HFFc6 (cell line): ENCODE results near the gene ADGRL2. TPM values are rescaled to one million over a fixed set of nuclear protein-coding genes. Genes with fewer than 3 reads are reported as not detected.

Experiments
- DNase-seq: peaks from one replicate; pipeline ENCODE4 v3.0.0-alpha.2; 2018
- H3K27ac Mint-ChIP-seq: 2 replicates; pipeline ENCODE4 v1.8.0; 2020; ENCODE audit warnings: mild to moderate bottlenecking, mixed read lengths
- H3K27me3 Mint-ChIP-seq: 2 replicates; pipeline ENCODE4 v1.8.0; 2021; ENCODE audit warnings: mild to moderate bottlenecking, moderate library complexity, mixed read lengths; ENCODE audit not compliant: insufficient read depth
- H3K36me3 Mint-ChIP-seq: 2 replicates; pipeline ENCODE4 v1.8.0; 2021; ENCODE audit warnings: low read depth, mixed read lengths
- H3K4me1 Mint-ChIP-seq: 2 replicates; pipeline ENCODE4 v1.8.0; 2020; ENCODE audit warnings: low read depth, mixed read lengths
- H3K4me3 Mint-ChIP-seq: 2 replicates; pipeline ENCODE4 v1.8.0; 2020; ENCODE audit warnings: mild to moderate bottlenecking, moderate library complexity, mixed read lengths
- H3K9me3 Mint-ChIP-seq: 2 replicates; pipeline ENCODE4 v1.8.0; 2020; ENCODE audit warnings: mild to moderate bottlenecking, mixed read lengths
- total RNA-seq, 6 experiments: library from RNA; stranded (reverse); fragmentation: NEBNext Ultra II Directional; extraction: Animal tissue kit (Norgen Biotek cat#: 25700); gene quantifications; 2 replicates in 1 of 6; 3 replicates in 5 of 6; pipeline ENCODE4 v1.2.3, GENCODE V29; 2021
- TF ChIP-seq, protein P1 (sequence below): fragments of 200-600 bp; sonication (generic); IDR thresholded peaks from 2 replicates; pipeline ENCODE4 v1.5.0; 2021; ENCODE audit warnings: antibody characterized with exemption, mild to moderate bottlenecking

Gene ADGRL2
- total RNA-seq, 6 experiments from 2014 or later, result 2.1 to 11.1 (median 2.8) TPM

DNA sequence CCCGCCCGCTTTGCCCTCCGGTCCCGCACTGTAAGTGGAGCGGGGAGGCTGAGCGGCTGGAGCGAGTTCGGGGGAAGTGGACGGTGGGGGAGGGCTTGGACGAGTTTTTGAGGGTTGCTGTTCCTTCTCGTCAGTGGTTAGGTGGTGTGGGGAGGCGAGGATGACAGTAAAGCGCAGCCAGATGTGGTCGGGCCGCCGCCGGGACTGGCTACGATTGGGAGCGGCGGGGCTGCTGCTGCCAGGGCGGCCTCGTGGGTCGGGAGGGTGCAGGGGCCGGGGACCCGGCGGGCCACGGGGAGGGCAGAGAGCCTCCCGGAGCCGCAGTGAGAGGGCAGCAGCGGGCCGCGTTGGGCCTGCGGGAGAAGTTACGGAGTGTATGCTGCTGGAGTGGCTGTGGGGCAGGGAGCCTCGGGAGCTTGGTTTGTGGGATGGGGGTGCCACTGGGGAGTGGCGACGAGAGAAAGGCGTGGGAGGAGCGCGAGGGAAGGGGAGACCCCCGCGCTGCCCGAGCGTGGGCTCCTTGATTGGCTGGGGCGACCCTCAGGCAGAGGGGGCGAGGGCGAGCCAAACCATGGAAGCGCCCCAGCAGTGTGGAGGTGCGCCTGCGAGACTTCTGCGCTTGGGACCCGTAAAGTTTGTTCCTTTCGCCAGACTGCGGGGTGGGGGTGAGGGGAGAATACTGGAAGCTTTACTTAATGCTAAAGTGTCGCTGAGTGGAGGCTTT lies 2.1 kb downstream of the ADGRL2 start:
- Mint-ChIP-seq H3K36me3 (no peaks in the 10 kb centered on the region), H3K27me3 (peaks cover 23% of the 10 kb centered on the region), H3K27ac (peak overlapping the region; percentile 49; the same call in 1 of the 2 replicates), H3K9me3 (no peaks in the 10 kb centered on the region), H3K4me1 (peaks cover 22% of the 10 kb centered on the region), H3K4me3 (peak overlapping the region; percentile 84)
- DNase-seq, result peak; percentile 33
- TF ChIP-seq, protein P1, sequence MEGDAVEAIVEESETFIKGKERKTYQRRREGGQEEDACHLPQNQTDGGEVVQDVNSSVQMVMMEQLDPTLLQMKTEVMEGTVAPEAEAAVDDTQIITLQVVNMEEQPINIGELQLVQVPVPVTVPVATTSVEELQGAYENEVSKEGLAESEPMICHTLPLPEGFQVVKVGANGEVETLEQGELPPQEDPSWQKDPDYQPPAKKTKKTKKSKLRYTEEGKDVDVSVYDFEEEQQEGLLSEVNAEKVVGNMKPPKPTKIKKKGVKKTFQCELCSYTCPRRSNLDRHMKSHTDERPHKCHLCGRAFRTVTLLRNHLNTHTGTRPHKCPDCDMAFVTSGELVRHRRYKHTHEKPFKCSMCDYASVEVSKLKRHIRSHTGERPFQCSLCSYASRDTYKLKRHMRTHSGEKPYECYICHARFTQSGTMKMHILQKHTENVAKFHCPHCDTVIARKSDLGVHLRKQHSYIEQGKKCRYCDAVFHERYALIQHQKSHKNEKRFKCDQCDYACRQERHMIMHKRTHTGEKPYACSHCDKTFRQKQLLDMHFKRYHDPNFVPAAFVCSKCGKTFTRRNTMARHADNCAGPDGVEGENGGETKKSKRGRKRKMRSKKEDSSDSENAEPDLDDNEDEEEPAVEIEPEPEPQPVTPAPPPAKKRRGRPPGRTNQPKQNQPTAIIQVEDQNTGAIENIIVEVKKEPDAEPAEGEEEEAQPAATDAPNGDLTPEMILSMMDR, result no peak; the same call in 1 of the 2 replicates

DNA sequence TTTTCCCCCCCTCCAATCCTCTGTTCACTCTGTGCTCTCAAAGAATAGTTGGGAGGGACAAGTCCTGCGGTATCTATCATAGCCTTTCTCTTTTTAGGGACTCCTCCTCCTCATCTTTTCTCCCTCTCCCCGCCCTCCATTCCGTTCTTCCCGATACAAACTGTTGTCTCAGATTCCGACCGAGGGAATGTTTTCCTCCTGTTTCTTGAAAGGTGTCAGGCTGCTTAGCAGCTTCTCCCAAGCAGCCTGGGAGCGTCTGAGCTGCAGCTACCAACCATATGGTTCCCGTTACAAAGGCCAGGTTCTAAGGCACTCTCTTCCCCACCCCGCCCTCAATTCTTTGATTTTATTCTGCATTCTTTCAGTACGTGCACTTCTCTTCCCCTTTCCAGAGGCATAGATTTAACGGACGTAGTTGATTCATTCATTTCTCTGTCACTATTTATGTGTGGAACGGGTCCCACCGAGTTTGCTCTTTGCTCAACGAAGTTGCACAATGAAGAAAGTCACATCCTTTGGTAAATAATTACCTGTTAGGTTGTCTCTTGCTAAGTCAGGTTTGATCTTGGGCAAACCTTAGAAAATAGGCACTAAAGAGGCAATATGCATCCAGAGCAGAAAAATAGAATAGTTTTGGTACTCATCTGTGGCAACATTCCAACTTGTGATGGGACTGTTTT lies 2.8 kb downstream of the ADGRL2 start:
- TF ChIP-seq, protein P1, result no peak
- peaks cover 21% of the 10 kb centered on the region for H3K27me3 Mint-ChIP-seq
- H3K27ac Mint-ChIP-seq, result peak overlapping the region; percentile 49; the same call in 1 of the 2 replicates
- H3K36me3 Mint-ChIP-seq, result no peaks in the 10 kb centered on the region
- peaks cover 22% of the 10 kb centered on the region for H3K4me1 Mint-ChIP-seq
- H3K4me3 Mint-ChIP-seq, result peak overlapping the region; percentile 84
- no peaks in the 10 kb centered on the region for H3K9me3 Mint-ChIP-seq
- no peak for DNase-seq

DNA sequence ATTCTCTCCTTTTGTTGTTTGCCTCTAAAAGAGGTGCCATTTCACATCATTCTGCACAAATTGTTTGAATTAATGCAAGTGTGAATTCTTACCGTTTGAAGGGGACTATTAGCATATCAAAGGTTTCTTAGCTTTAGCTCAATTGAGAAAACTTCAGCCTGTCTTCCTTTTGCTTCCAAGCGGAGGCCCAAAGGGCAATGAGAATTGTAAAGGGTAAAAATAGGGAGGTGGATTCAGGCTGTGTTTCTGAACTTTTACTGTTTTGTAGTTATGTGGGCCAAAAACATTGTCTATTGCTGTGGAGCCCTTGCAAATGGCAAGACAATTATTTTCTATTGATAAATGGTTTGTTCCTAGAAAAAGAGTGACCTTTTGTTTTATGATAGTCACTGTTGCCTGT lies 3.6 kb downstream of the ADGRL2 start:
- TF ChIP-seq, protein P1, result no peak
- DNase-seq, result no peak
- peaks cover 22% of the 10 kb centered on the region for H3K4me1 Mint-ChIP-seq
- H3K27ac Mint-ChIP-seq, result no peak overlapping the region
- no peaks in the 10 kb centered on the region for H3K9me3 Mint-ChIP-seq
- peak overlapping the region; percentile 84; the same call in 1 of the 2 replicates for H3K4me3 Mint-ChIP-seq
- H3K27me3 Mint-ChIP-seq, result peaks cover 20% of the 10 kb centered on the region
- H3K36me3 Mint-ChIP-seq, result no peaks in the 10 kb centered on the region

DNA sequence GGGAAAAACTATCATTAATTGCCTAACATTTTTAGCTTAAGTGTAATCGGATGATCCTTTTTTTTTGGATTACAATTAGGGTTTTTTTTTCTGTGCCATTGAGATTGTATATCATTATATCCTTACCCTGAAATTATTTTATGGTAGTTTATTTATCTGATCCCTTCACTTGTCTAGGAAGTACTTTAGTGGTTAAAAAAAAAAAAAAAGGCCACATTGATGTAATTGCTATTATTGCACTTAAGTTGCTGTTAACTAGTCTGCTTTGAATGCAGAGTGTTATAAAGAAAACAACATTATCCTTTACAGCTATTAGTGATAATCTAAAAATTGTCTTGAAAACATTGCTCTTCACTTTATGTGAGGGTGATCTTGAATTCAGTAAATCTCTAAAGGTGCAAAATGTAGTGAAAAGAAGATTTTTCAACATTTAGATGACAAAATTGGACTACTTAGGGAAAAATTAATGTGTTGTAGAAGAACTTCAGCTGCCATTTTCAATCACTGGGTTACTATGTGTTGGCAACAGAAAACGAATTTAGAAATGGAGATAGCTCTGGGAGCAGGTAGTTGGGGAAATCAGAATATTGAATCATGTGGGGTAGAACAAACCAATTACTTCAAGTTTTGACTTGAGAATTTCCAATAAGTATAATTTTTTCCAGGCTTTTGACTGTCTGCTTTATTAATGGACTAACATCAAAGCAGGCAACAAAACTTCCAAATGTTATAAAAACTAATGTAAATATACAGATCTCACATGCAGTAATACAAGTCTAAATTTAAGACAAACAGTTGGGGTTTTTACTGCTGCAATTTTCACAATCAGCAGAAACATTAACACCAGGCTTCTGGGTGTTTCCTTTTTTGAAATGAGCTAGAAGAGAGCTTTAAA lies 5.0 kb downstream of the ADGRL2 start:
- H3K4me3 Mint-ChIP-seq, result no peak overlapping the region
- H3K9me3 Mint-ChIP-seq, result no peaks in the 10 kb centered on the region
- DNase-seq, result no peak
- peaks cover 15% of the 10 kb centered on the region for H3K4me1 Mint-ChIP-seq
- TF ChIP-seq, protein P1, result no peak
- H3K27ac Mint-ChIP-seq, result no peak overlapping the region
- H3K27me3 Mint-ChIP-seq, result peaks cover 20% of the 10 kb centered on the region
- H3K36me3 Mint-ChIP-seq, result no peaks in the 10 kb centered on the region

DNA sequence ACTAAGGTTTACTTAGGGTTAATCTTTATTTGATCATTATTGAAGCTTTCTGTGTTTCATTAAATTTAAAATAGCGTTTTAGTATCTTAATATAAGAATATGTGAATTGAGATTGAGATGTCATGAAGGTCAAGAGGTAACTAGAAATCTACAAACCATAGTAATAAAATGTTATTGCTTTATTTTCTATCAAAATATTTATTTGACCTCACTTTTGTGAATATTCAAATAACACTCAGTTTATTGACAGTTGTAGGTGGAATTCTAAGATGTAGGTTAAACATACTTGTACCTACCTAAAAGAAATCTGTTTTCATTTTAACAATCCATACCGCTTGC lies 5.7 kb downstream of the ADGRL2 start:
- H3K36me3 Mint-ChIP-seq, result no peaks in the 10 kb centered on the region
- no peak overlapping the region for H3K27ac Mint-ChIP-seq
- TF ChIP-seq, protein P1, result no peak
- peaks cover 15% of the 10 kb centered on the region for H3K4me1 Mint-ChIP-seq
- H3K27me3 Mint-ChIP-seq, result peaks cover 17% of the 10 kb centered on the region
- no peaks in the 10 kb centered on the region for H3K9me3 Mint-ChIP-seq
- H3K4me3 Mint-ChIP-seq, result no peak overlapping the region
- no peak for DNase-seq
